OCI-LY7 (cell line): ENCODE measurements around the gene CARMIL1. TPM values are rescaled to one million over a fixed set of nuclear protein-coding genes. Genes with fewer than 3 reads are reported as not detected.

ENCODE experiments used
- BruUV-seq: library from RNA; stranded (reverse); fragments of 400-500 nt; replicated peaks from 2 replicates; lab custom pipeline; 2021; lab: Mats Ljungman, UMichigan
- CTCF ChIA-PET: fragments of 300-600 bp; sonication (Branson Sonifier 250); formaldehyde crosslinking; loops from one replicate; lab custom pipeline; 2022; ENCODE audit warnings: antibody characterized with exemption; ENCODE audit not compliant: unreplicated experiment; lab: Charles Lee
- POLR2A ChIA-PET: fragments of 300-600 bp; sonication (Branson Sonifier 250); formaldehyde crosslinking; loops from one replicate; lab custom pipeline; 2022; ENCODE audit warnings: antibody characterized with exemption; lab: Charles Lee
- DNase-seq: peaks from one replicate; pipeline ENCODE4 v3.0.0-alpha.2; 2015; ENCODE audit warnings: low spot score
- H2AFZ ChIP-seq: fragments of 200-600 bp; sonication (generic), shearing (Covaris generic); 2 replicates; pipeline ENCODE4 v1.6.1; 2014; ENCODE audit warnings: mild to moderate bottlenecking, antibody characterized with exemption, low read length, moderate library complexity
- H3K27ac ChIP-seq: fragments of 200-600 bp; sonication (generic); 2 replicates; pipeline ENCODE4 v1.5.1; 2014; ENCODE audit warnings: mixed run types, low read depth, mild to moderate bottlenecking, moderate library complexity, low read length, inconsistent platforms; ENCODE audit not compliant: poor library complexity, severe bottlenecking
- H3K36me3 ChIP-seq: fragments of 200-600 bp; sonication (generic); 2 replicates; pipeline ENCODE4 v1.6.1; 2014; ENCODE audit warnings: mild to moderate bottlenecking, antibody characterized with exemption, low read length, moderate library complexity, mixed read lengths; ENCODE audit not compliant: insufficient read depth
- H3K4me1 ChIP-seq: fragments of 200-600 bp; sonication (generic); 2 replicates; pipeline ENCODE4 v1.5.1; 2014; ENCODE audit warnings: mild to moderate bottlenecking, low read length; ENCODE audit not compliant: insufficient read depth, poor library complexity, severe bottlenecking
- H3K4me2 ChIP-seq: fragments of 200-600 bp; sonication (generic); 2 replicates; pipeline ENCODE4 v1.6.1; 2014; ENCODE audit warnings: mild to moderate bottlenecking, low read length
- H3K4me3 ChIP-seq: fragments of 200-600 bp; sonication (generic); 2 replicates; pipeline ENCODE4 v1.5.1; 2014; ENCODE audit warnings: mild to moderate bottlenecking, low read depth, low read length; ENCODE audit not compliant: poor library complexity, severe bottlenecking
- H3K79me2 ChIP-seq: fragments of 200-600 bp; sonication (generic); 2 replicates; pipeline ENCODE4 v1.6.1; 2016; ENCODE audit warnings: low read depth, mild to moderate bottlenecking, low read length, moderate library complexity, mixed read lengths; ENCODE audit not compliant: insufficient read depth
- H3K9me2 ChIP-seq: fragments of 200-600 bp; sonication (generic); 2 replicates; pipeline ENCODE4 v1.6.1; 2016; ENCODE audit warnings: mild to moderate bottlenecking, low read length, mixed read lengths; ENCODE audit not compliant: insufficient read depth
- H3K9me3 ChIP-seq: fragments of 200-600 bp; sonication (generic); 2 replicates; pipeline ENCODE4 v1.6.1; 2014; ENCODE audit warnings: mild to moderate bottlenecking, mixed run types, low read length, mixed read lengths
- H4K20me1 ChIP-seq: fragments of 200-600 bp; sonication (generic); 2 replicates; pipeline ENCODE4 v1.6.1; 2014; ENCODE audit warnings: mild to moderate bottlenecking, antibody characterized with exemption, low read length, moderate library complexity, mixed read lengths; ENCODE audit not compliant: insufficient read depth
- EZH2phosphoT487 ChIP-seq: fragments of 200-600 bp; sonication (generic); IDR thresholded peaks from 2 replicates; pipeline ENCODE4 v1.6.1; 2018; ENCODE audit warnings: low read depth, borderline replicate concordance, mild to moderate bottlenecking, mixed run types, antibody characterized with exemption, low read length, moderate library complexity, mixed read lengths
- intact Hi-C: fragments of 100-400 bp; cut with micrococcal nuclease; formaldehyde crosslinking; loops from one replicate; pipeline ENCODE4 v1.10.0; 2022; ENCODE audit not compliant: unreplicated experiment
- total RNA-seq, 2 experiments: library from RNA; depleted of rRNA in 1 of 2; stranded (reverse); fragments of >200 nt in 1 of 2; shearing (Covaris generic) in 1 of 2; gene quantifications; 2 replicates each; pipeline ENCODE4 v1.2.3, GENCODE V29; 2014 to 2022
- TF ChIP-seq, protein P1 (sequence below): fragments of 200-600 bp; sonication (generic); conservative IDR thresholded peaks from 2 replicates; pipeline ENCODE4 v1.5.1; 2014; ENCODE audit warnings: mild to moderate bottlenecking, antibody characterized with exemption, low read length, moderate library complexity, mixed read lengths

The CARMIL1 gene
- total RNA-seq, 2 experiments from 2014 or later: 25.5 to 40.1 TPM

DNA sequence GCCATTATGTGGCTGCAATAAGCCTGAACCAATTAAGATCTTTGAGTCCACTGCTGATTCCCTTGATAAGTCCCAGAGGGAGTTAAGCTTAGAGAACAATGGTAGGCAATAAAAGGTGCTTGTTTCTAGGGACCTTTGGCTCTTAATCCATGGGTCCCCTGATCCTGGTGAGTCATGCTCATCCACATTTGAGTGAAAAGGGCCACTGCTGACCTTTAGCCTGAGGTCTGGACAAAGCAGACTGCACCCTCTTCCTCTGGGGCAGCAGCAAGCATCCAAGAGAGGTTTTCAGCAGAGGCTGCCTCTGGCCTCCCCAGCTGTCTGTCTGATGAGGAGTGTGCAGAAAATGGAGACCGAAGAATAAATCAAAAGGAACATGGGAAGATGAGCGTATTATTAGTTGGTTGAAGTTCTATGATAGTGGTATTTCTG is 356.7 kb downstream of the CARMIL1 start:
- CTCF ChIA-PET: no interaction called here
- H3K79me2 ChIP-seq: no peaks in the 10 kb centered on the region
- no peak overlapping the region for H3K4me2 ChIP-seq
- intact Hi-C loops: no loop called here
- no peak for DNase-seq
- H3K9me2 ChIP-seq: no peaks in the 10 kb centered on the region
- no peak for TF ChIP-seq EZH2phosphoT487
- TF ChIP-seq, protein P1, sequence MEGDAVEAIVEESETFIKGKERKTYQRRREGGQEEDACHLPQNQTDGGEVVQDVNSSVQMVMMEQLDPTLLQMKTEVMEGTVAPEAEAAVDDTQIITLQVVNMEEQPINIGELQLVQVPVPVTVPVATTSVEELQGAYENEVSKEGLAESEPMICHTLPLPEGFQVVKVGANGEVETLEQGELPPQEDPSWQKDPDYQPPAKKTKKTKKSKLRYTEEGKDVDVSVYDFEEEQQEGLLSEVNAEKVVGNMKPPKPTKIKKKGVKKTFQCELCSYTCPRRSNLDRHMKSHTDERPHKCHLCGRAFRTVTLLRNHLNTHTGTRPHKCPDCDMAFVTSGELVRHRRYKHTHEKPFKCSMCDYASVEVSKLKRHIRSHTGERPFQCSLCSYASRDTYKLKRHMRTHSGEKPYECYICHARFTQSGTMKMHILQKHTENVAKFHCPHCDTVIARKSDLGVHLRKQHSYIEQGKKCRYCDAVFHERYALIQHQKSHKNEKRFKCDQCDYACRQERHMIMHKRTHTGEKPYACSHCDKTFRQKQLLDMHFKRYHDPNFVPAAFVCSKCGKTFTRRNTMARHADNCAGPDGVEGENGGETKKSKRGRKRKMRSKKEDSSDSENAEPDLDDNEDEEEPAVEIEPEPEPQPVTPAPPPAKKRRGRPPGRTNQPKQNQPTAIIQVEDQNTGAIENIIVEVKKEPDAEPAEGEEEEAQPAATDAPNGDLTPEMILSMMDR: no peak
- H3K27ac ChIP-seq: no peak overlapping the region
- POLR2A ChIA-PET: interaction anchor here (0.6 kb wide), 1 partner anchor 459 kb away, joined by 3 read pairs; no protein-coding TSS in a partner anchor
- no peaks in the 10 kb centered on the region for H3K9me3 ChIP-seq
- no peak overlapping the region for H3K4me3 ChIP-seq
- H3K4me1 ChIP-seq: no peaks in the 10 kb centered on the region
- H4K20me1 ChIP-seq: no peaks in the 10 kb centered on the region
- no peaks in the 10 kb centered on the region for H3K36me3 ChIP-seq
- BruUV-seq: no TSS peak
- H2AFZ ChIP-seq: no peak overlapping the region

DNA sequence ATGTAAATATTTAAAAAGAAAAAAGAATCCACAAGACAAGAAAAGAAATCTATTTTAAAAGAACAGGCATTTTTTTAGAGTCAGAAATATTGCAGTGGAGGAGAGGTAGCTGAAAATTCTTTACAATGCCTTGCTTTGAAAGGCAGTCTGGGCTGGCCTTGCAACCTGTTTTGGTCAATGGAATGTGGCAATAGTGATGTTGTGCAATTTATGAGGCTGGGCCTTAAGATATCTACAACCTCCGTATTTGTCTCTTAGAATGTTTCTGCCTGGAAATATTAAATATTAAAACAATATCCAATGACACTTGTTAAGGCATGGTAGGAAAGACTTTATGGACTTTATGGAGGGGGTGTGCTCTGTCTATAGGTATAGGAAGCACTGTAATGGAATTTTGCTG is 358.0 kb downstream of the CARMIL1 start:
- Histone ChIP-seq H3K27ac (no peak overlapping the region), H2AFZ (no peak overlapping the region), H3K9me3 (no peaks in the 10 kb centered on the region), H3K4me2 (no peak overlapping the region), H3K36me3 (no peaks in the 10 kb centered on the region), H4K20me1 (no peaks in the 10 kb centered on the region), H3K9me2 (no peaks in the 10 kb centered on the region), H3K79me2 (no peaks in the 10 kb centered on the region), H3K4me3 (no peak overlapping the region), H3K4me1 (no peaks in the 10 kb centered on the region)
- TF ChIP-seq EZH2phosphoT487: no peak
- TF ChIP-seq, protein P1: no peak
- no TSS peak for BruUV-seq
- ChIA-PET CTCF (interaction anchor here (0.6 kb wide), 1 partner anchor 48 kb away, joined by 3 read pairs; no protein-coding TSS in a partner anchor), POLR2A (no interaction called here)
- intact Hi-C loops: no loop called here
- no peak for DNase-seq

DNA sequence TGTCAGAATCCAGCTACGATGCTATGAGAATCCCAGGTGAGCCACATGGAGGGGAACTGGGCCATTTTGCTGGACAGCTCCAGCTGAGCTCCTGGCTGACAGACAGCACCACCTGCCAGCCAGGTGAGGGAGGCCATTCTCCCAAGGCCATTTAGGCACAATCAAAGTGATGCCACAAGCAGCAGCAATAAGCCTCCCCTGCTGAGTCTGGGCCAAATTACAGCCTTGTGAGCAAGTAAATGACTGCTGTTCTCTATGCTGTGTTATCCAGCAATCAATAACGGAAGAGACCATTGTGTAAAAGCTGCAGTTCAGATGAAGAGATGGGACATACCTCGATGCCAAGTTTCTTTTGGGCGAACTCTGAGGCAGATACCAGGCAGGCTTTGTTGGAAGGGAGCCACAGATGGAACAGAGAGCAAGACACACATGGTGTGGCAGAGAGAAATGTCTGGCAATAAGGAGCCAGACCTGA is 358.8 kb downstream of the CARMIL1 start:
- no peaks in the 10 kb centered on the region for H3K9me2 ChIP-seq
- no peaks in the 10 kb centered on the region for H3K79me2 ChIP-seq
- intact Hi-C loops: no loop called here
- no peaks in the 10 kb centered on the region for H3K4me1 ChIP-seq
- H2AFZ ChIP-seq: no peak overlapping the region
- no peak overlapping the region for H3K4me2 ChIP-seq
- no peak for TF ChIP-seq EZH2phosphoT487
- TF ChIP-seq, protein P1: 0 out of 2 replicates have a peak, but pooled peaks have one; percentile 16
- DNase-seq: peak; percentile 5
- no peaks in the 10 kb centered on the region for H4K20me1 ChIP-seq
- H3K9me3 ChIP-seq: no peaks in the 10 kb centered on the region
- BruUV-seq: no TSS peak
- H3K4me3 ChIP-seq: no peak overlapping the region
- H3K36me3 ChIP-seq: no peaks in the 10 kb centered on the region
- CTCF ChIA-PET: interaction anchor here (0.6 kb wide), 1 partner anchor 49 kb away, joined by 3 read pairs; no protein-coding TSS in a partner anchor
- no peak overlapping the region for H3K27ac ChIP-seq
- POLR2A ChIA-PET: no interaction called here
